ENCODE results near the gene CPT1B.

GRCh38 chr22:50536226-50536625, 42.0 kb downstream of the CPT1B start:
- TF ChIP-seq YY1 (IDR thresholded peaks at IDR 0.05; ENCODE audit: insufficient read depth, insufficient read length): no peak
- no peak for TF ChIP-seq ZNF274 (IDR thresholded peaks at IDR 0.05; ENCODE audit: low read depth, low read length)

Measured in NT2/D1 (cell line).